SH-SY5Y (cell line): ENCODE results near the gene SLC39A11.

Source experiments
- GATA2 ChIP-seq: IDR thresholded peaks from 2 replicates; pipeline ENCODE4 v1.6.1; 2011; ENCODE audit warnings: mild to moderate bottlenecking, low read depth, low read length
- GATA3 ChIP-seq: IDR thresholded peaks from 2 replicates; pipeline ENCODE4 v1.6.1; 2011; ENCODE audit warnings: low read depth, mild to moderate bottlenecking, low read length, moderate library complexity

DNA sequence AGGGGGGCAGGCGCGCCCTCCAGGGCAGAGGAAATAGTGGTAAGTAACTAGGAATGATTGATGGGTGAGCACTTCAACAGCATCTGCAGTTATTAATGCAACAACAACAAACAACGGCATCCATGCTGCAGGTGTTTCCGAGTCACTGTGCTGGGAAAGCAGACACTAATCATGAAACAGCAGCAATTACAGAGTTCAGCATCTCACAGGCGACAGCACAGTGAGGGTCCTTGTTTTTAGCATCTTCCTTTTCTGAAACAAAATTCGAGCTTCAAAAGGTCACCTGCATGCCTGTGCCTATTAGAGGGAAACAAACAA is 191.9 kb downstream of the SLC39A11 start:
- no peak for TF ChIP-seq GATA2
- TF ChIP-seq GATA3, result no peak
